HG03342 (cell line): ENCODE data around the gene DKK3.
A peak's percentile ranks its signal among the peaks of the same experiment; 100 is the strongest.

Source experiments
- ATAC-seq: cut with Tn5 transposase; IDR thresholded peaks from one replicate; pipeline ENCODE4 v1.9.1; 2021; ENCODE audit warnings: mild to moderate bottlenecking, moderate library complexity; ENCODE audit not compliant: unreplicated experiment

Gene DKK3

GRCh38 chr11:11948242-11948947, 60.0 kb downstream of the DKK3 start:
- no peak for ATAC-seq

GRCh38 chr11:11947825-11948224, 60.6 kb downstream of the DKK3 start:
- no peak for ATAC-seq

- ATAC-seq = no peak
These were observed 61.5 kb downstream of the DKK3 start for GRCh38 chr11:11946878-11947277.

GRCh38 chr11:11946180-11946579, 62.2 kb downstream of the DKK3 start:
- ATAC-seq = no peak

GRCh38 chr11:11944444-11944843, 64.0 kb downstream of the DKK3 start:
- no peak for ATAC-seq

GRCh38 chr11:11942668-11943067, 65.8 kb downstream of the DKK3 start:
- no peak for ATAC-seq

- ATAC-seq = no peak
These were observed 67.9 kb downstream of the DKK3 start for GRCh38 chr11:11940551-11940950.

- ATAC-seq = no peak
These were observed 70.5 kb downstream of the DKK3 start for GRCh38 chr11:11937957-11938356.

GRCh38 chr11:11937433-11937832, 71.0 kb downstream of the DKK3 start:
- ATAC-seq = no peak

- ATAC-seq = no peak
These were observed 72.9 kb downstream of the DKK3 start for GRCh38 chr11:11935536-11935935.

- ATAC-seq = peak; percentile 53
These were observed 76.9 kb downstream of the DKK3 start for GRCh38 chr11:11931461-11932055.

GRCh38 chr11:11929920-11930319, 78.5 kb downstream of the DKK3 start:
- no peak for ATAC-seq

GRCh38 chr11:11923828-11924227, 84.6 kb downstream of the DKK3 start:
- ATAC-seq = no peak

- no peak for ATAC-seq
These were observed 91.4 kb downstream of the DKK3 start for GRCh38 chr11:11916981-11917399.

GRCh38 chr11:11915625-11916024, 92.8 kb downstream of the DKK3 start:
- no peak for ATAC-seq

GRCh38 chr11:11913395-11913794, 95.0 kb downstream of the DKK3 start:
- no peak for ATAC-seq
